GM18951 (cell line): Measurements from ENCODE around the gene GTF3C2.
"Not testable (repeated sequence)": the region's sequence is repeated elsewhere in the genome, so short reads cannot be mapped to it uniquely, and the experiment has no call there.

Experiments used
- POLR2A ChIP-seq: IDR thresholded peaks from 4 replicates; pipeline ENCODE4 v1.6.1; 2011; ENCODE audit warnings: mild to moderate bottlenecking; ENCODE audit not compliant: insufficient read length, insufficient read depth; ENCODE audit errors: extremely low read depth
- in situ Hi-C: fragments of 300-500 bp; cut with MboI; formaldehyde crosslinking; loops from one replicate; pipeline ENCODE4 v1.12.0; 2022; ENCODE audit warnings: low sequenced_read_pairs, mixed read lengths, inconsistent platforms; ENCODE audit not compliant: unreplicated experiment

The GTF3C2 gene

DNA sequence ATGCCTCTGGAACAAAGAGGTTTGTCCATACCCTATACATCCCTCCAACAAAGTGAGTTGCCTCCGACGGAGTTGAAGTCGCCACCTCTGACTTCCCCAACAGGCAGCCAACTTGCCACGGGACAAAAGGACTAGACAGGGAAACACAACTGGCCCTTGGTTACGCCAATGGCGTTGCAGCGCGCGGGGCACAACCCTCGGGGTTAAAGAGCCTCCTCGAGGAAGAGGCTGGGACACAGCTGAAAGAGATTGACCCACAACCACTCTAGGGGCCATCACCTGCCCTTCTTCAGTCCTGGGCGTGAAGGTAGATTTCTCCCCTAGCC, 545 bp downstream of the GTF3C2 start:
- in situ Hi-C loops: no loop called here

DNA sequence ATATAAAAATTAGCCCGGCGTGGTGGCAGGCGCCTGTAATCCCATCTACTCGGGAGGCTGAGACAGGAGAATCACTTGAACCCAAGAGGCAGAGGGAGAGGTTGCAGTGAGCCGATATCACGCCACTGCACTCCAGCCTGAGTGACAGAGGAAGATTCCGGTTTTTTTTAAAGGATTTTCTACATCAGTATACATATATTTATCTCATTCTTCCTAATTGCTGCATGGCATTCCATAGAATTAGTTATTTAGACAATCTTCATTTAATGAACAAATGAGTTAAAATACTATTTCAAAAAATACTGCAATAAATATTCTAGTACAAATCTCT, 2.0 kb downstream of the GTF3C2 start:
- in situ Hi-C loops: no loop called here

More for the DNA sequence above, 545 bp downstream of the GTF3C2 start:
- no peak for TF ChIP-seq POLR2A

DNA sequence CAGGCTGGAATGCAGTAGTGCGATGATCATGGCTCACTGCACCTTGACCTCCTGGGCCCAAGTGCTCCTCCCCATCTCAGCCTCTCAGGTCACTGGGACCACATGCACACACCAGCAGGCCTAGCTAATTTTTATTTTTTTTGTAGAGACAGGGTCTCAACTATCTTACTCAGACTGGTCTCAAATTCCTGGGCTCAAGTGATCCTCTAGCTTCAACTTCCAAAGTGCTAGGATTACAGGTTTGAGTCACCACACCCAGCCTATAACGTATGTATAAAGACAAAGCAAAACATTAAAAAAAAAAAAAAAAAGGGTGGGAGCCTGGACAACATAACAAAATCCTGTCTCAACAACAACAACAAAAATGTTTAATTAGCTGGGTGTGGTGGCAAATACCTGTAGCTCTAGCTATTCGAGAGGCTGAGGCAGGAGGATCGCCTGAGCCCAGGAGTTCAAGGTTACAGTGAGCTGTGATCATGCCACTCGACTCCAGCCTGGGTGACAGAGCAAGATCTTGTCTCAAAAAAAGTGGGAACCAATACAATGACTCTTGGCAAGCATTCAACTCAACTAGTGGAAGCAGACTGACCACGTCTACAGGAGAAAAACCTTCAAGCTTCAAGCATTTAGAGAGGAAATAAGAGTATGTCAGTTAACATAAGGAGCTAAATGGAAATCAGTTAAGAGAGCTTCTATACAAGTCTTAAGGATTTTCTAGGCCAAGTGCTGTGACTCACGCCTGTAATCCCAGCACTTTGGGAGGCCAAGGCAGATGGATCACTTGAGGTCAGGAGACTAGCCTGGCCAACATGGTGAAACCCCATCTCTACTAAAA, 2.6 kb downstream of the GTF3C2 start:
- in situ Hi-C loops: no loop called here
- no peak for TF ChIP-seq POLR2A

More for the DNA sequence above, 2.0 kb downstream of the GTF3C2 start:
- no peak for TF ChIP-seq POLR2A

DNA sequence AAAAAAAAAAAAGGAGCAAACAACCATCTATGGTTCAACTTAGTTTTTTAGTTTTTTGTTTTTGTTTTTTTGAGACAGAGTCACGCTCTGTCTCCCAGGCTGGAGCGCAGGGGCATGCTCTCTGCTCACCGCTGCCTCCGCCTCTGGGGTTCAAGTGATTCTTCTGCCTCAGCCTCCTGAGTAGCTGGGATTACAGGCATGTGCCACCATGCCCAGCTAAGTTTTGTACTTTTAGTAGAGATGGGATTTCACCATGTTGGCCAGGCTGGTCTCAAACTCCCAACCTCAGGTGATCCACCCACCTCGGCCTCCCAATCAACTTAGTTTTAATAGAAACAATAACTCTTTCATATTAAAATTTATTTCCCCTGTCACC, 3.2 kb downstream of the GTF3C2 start:
- in situ Hi-C loops: not testable (repeated sequence)

DNA sequence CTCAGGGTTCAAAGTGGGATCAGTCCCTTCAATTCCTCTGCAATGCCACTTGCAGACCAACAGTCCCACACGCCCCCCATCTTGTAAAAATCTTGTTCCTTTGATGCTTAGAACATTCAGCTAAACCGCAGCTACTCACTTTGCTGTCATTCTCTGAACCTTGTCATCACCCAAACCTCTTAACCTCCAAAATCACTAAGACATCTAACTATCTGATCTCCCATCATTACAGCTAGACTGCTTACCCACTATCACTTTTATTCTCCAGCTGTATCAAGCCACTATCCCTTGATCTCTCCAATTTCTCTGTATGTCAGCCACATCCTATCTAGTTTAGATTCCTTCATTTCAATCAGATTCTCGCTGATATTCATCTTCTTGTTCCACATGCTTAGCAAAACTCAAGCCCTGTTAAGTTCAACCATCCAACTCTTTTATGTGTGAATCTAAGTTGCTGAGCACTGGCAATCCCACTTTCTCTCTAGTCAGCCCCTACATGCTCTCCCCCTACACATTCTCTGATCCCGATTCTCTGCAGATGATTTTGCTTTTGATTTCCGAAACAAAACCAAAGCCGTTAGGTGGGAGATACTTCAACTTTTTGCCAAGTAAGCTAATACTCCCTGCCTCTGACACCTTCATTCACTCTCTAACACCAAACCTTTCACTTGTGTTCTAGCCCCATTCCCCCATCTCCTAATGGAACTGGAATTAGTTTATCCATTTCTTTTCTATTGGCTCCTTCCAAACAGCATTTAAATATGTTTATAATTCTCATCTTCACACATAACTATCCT, 4.6 kb downstream of the GTF3C2 start:
- in situ Hi-C loops: no loop called here

DNA sequence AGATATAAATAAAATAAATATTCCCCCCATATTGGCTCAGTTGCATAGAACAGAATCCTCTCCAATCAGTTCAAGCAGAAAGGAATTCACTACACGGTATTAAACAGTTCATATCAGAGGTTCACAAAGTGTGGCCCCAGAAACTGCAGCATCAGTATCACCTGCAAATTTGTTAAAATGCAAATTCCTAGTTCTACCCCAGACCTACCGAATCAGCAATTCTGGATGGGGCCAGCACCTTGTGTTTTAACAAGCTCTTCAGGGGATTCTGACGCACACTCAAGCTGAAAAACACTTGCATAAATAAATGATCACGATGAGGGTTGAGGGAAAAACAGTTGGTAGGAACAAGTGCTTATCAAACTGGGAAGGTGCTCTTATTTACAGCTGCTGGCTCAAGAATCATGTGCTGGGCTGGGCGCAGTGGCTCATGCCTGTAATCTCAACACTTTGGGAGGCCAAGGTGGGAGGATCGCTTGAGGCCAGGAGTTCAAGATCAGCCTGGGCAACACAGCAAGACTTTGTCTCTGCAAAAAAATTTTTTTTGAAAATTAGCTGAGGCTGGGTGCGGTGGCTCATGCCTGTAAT, 6.4 kb downstream of the GTF3C2 start:
- in situ Hi-C loops: no loop called here
- TF ChIP-seq POLR2A: no peak

More for the DNA sequence above, 4.6 kb downstream of the GTF3C2 start:
- no peak for TF ChIP-seq POLR2A

DNA sequence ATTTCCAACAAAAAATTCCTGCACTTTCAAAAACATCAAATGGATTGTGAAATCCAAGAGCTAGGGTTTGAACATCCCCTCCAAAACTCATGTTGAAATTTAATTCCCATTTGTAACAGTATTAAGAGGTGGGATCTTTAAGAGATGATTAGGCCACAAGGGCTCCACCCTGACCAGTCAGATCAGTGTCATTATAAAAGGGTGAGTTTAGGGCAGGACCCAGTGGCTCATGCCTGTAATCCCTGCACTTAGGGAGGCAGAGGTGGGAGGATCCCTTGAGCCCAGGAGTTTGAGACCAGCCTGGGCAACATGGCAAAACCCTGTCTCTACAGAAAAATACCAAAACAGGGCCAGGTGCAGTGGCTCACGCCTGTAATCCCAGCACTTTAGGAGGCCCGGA, 8.9 kb downstream of the GTF3C2 start:
- TF ChIP-seq POLR2A: no peak
- in situ Hi-C loops: no loop called here

DNA sequence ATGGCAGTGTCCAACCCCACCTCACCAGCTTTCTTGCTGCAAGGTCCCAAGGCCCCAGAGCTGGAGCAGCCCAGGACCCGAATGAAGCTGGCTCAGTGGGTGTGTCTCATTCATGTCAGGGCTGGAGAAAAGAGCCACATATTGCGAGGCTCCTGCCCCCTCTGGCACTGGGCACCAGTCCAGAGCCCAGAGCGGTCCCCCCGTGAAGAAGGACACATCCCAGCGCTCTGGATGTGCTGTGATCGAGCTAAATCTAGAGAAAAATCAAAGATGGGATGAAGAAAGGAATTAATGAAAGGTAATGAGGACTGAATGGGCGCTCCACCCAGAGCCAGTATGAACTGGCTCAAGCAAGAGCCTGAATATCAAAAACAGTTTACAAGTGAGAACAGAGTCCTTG, 20.4 kb downstream of the GTF3C2 start:
- in situ Hi-C loops: no loop called here
- TF ChIP-seq POLR2A: no peak

DNA sequence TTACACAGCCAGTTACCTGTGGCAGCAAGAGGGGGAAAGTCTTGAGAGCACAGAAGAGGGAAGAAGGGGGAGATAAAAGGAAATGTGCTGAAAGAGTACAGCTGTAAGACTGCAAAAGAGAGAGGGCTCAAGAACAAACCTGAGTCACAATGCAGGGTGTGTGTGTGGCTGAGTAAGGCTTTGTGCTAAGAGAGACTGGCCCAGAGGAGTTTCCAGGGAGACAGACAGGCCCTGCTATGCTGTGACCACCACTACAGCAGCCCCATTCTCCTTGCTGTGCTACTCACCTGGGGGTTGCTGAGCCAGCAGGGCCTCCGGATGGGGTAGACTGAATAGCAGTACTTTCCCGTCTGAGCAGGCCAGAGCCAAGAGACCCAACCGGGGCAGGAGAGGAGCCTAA, 21.3 kb downstream of the GTF3C2 start:
- in situ Hi-C loops: no loop called here
- no peak for TF ChIP-seq POLR2A

DNA sequence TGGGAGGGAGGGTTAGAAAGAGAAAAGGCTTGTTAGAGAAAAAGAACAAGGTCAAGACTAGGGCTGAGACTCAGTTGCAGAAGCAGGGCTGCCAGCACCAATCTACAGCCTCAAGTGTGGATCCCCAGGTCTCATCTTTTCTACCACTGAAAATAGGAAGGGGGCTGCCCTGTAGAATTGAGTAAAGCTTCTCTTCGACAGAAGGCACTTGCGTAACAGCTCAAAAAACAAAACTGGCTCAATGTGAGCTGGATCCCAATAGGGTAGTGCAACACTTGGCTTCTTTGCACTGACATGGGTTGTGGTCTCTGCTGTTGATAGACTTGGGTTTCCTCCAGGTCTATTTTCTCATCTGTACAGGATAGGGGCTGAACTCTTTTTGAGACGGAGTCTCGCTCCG, 31.8 kb downstream of the GTF3C2 start:
- in situ Hi-C loops: no loop called here
- TF ChIP-seq POLR2A: no peak

DNA sequence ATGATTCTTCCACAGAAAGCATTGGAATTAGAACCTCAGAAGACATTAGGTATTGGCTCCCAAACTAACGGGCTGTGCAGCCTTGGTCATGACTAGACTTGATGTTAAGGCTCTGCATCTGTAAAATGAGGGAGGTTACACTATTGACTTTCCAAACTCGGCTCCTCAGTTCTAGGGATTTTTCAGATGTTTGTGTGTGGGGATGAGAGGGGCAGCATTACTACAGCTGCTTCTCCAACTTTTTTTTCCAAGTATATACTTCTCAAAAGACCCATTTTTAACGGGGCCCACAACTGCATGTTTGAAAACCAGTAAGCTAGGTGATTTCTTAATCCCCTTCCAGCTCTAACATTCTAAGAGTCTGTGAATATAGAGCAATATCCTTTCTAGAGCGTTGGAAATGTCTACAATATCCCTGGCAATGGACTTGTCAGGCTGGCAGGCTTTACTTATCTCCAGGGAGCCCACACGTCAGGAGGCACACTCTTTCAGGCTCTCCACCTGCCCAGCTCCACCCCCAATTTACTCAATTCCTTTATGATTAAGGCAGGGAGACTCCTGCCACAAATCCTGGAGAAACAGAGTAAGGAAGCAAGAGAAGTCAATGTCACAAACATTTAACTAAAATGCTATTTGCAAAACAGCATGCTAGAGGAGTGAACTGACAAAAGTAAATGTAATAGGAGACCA, 32.8 kb downstream of the GTF3C2 start:
- in situ Hi-C loops: no loop called here

DNA sequence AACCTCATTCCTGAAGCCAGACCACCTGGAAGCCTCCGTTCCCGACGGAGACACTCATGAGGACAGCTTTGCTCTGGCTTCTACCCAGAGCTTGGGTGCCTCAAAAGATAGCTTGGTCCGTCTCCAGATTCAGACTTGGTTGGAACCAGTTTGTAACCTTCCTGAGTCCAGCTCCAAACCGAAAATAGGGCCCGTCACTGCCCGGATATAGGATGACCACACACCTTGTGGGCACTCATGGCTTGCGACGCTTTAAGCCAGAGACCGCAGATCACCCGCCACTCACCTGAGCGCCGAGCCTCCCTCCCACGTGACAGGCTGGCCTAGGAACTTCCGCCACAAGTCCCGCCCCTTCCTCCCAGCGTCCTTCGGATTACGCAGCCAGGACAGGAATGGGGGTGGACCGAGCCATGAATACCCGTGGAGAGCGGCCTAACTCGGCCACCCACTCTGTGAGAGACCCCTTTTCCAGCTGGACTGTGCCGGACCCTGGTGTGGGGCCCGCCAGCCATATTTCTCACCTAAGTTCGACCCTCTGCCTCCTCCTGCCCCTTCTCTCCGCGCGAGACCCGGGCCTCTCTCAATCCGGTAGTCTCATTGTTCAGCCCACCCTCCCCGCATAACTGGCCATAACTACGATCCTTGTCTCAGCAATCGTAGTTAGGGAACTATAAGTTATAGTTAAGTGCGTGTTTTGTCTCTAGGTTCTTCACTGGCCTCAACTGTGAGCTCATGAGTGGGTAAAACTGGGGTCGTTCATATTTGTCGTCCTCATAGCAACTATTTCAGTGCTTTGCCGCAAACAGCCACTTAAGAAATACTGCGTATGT, 33.6 kb downstream of the GTF3C2 start, which contains the start of gene MPV17:
Gene MPV17, minus strand, starts transcription at position 332 of the 830 bp plus-strand sequence. CDS start 580 bp downstream, outside the sequence.
- in situ Hi-C loops: no loop called here
- peak; percentile 90 for TF ChIP-seq POLR2A

More for the DNA sequence above, 32.8 kb downstream of the GTF3C2 start:
- no peak for TF ChIP-seq POLR2A

DNA sequence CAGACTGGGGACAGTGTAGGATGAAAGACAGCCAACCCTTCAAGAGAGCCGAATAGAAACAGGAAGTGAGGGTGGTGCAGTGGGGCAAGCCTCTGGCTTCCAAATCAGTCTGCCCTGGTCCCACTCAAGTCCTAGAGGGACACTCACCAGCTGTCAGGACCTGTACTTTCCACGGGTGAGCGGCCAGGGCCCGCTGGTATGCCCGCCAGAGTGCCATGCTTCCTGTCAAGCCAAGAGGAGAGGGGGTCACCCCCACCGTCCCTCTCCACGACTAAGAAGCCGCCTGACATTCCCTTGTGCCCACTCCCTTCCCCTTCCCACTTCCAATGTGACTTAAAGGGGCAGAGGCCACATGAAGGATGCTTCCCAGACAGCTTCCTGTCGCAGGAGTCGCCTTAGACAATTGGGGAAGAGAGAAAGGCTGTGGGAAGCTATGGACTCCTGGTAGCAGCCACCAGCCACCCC, 34.2 kb downstream of the GTF3C2 start:
- in situ Hi-C loops: no loop called here
- TF ChIP-seq POLR2A: no peak
